SK-N-MC (cell line): Measurements from ENCODE around the gene ANLN.

Source experiments
- EZH2 ChIP-seq: fragments of 200-600 bp; sonication (generic); IDR thresholded peaks from one replicate; pipeline ENCODE4 v1.6.1; 2017; ENCODE audit warnings: antibody characterized with exemption
- FOXP2 ChIP-seq: optimal IDR thresholded peaks from 2 replicates; pipeline ENCODE3; 2011; ENCODE audit warnings: mild to moderate bottlenecking, moderate library complexity; ENCODE audit not compliant: insufficient read depth; ENCODE audit errors: extremely low read length, control extremely low read depth
- POLR2AphosphoS5 ChIP-seq: IDR thresholded peaks from 2 replicates; pipeline ENCODE4 v1.6.1; 2012; ENCODE audit warnings: mild to moderate bottlenecking, low read depth, low read length, borderline replicate concordance

DNA sequence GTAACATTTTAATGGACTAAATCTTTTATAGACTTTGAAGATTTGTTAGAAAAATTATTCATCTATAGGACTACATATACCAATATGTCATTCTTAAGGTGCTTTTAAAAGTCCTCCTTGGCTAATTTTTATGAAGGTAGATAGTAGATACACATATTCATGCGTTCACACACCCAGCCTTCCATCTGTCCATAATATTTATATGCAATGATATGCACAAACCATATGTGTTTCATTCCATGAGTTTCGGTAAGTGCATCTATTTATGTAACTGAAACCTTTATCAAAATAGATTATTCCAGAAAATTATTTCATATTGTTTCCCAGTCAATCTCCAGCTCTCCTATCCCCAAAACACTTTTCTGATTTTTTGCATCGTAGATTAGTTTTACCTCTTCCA, 101.7 kb downstream of the ANLN start:
- no peak for TF ChIP-seq FOXP2
- TF ChIP-seq POLR2AphosphoS5, result no peak
- TF ChIP-seq EZH2, result no peak
